Lower lobe of right lung (tissue), 2 donors: Measurements from ENCODE around the gene SLIT3. TPM values are rescaled to one million over a fixed set of nuclear protein-coding genes. Genes with fewer than 3 reads are reported as not detected.

Experiments used
- ATAC-seq, 2 donors: fragments of 200-7000 bp; cut with Tn5 transposase; one replicate each; pipeline ENCODE4 v1.9.1; 2020 to 2022; ENCODE audit warnings: mild to moderate bottlenecking in 2 of 2, moderate library complexity in 2 of 2
- DNase-seq: peaks from one replicate; pipeline ENCODE4 v3.0.0-alpha.2; 2020
- H3K27ac ChIP-seq: fragments of 200-600 bp; one replicate; pipeline ENCODE4 v1.8.0; 2022
- H3K27me3 ChIP-seq: fragments of 200-600 bp; one replicate; pipeline ENCODE4 v1.8.0; 2022; ENCODE audit warnings: low read depth
- H3K36me3 ChIP-seq: fragments of 200-600 bp; one replicate; pipeline ENCODE4 v1.8.0; 2022; ENCODE audit warnings: mild to moderate bottlenecking
- H3K4me1 ChIP-seq: fragments of 200-600 bp; one replicate; pipeline ENCODE4 v1.8.0; 2022
- H3K4me3 ChIP-seq: fragments of 200-600 bp; one replicate; pipeline ENCODE4 v1.8.0; 2022; ENCODE audit warnings: mild to moderate bottlenecking
- H3K9me3 ChIP-seq: fragments of 200-600 bp; one replicate; pipeline ENCODE4 v1.8.0; 2022
- CTCF ChIP-seq: fragments of 200-600 bp; IDR thresholded peaks from one replicate; pipeline ENCODE4 v1.8.0; 2022; ENCODE audit warnings: antibody characterized with exemption, mild to moderate bottlenecking
- intact Hi-C: fragments of 100-400 bp; cut with DNase I; formaldehyde crosslinking; loops from one replicate; pipeline ENCODE4 v1.11.0; 2022
- total RNA-seq: library from RNA; stranded (reverse); fragmentation: NEBNext Ultra II Directional; extraction: Animal tissue kit (Norgen Biotek cat#: 25700); gene quantifications from one replicate; pipeline ENCODE4 v1.2.1, GENCODE V29; 2021
- donor health status: DM: no; HTN: yes; CAD: no; lungs with severe emphysema.

Gene SLIT3
- total RNA-seq, 1 donor from 2014 or later = 48.6 TPM

DNA sequence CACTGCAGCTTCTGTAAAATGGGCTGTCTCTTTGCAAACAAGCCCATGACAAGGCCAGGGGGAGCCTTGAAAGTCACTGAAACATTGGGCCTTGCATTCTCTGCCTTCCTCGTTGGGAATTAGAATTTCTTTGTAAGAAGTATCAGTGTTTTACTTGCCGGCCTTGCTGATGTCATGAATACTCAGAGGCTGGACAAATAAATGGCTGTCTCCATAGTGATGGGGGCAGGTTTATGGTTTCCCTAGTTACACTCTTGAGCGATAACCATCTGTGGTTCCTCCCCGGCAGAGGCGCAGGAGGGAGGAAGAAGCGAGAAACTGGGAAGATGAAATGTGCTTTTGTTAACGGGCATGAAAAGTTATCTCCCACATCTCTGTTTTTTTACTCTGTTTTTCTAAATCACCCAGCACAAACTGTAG is 449.0 kb downstream of the SLIT3 start:
- no peaks in the 10 kb centered on the region for H3K36me3 ChIP-seq
- H3K4me3 ChIP-seq = no peak overlapping the region
- intact Hi-C loops = no loop called here
- H3K27me3 ChIP-seq = peaks cover 5% of the 10 kb centered on the region
- ATAC-seq = peak in 1 of 2 donors; percentile 46
- no peak overlapping the region for H3K27ac ChIP-seq
- DNase-seq = no peak
- no peaks in the 10 kb centered on the region for H3K4me1 ChIP-seq
- no peak for TF ChIP-seq CTCF
- H3K9me3 ChIP-seq = no peaks in the 10 kb centered on the region

- no peaks in the 10 kb centered on the region for H3K4me1 ChIP-seq
Observed at GRCh38 chr5:168850683-168851082, 450.3 kb downstream of the SLIT3 start.

DNA sequence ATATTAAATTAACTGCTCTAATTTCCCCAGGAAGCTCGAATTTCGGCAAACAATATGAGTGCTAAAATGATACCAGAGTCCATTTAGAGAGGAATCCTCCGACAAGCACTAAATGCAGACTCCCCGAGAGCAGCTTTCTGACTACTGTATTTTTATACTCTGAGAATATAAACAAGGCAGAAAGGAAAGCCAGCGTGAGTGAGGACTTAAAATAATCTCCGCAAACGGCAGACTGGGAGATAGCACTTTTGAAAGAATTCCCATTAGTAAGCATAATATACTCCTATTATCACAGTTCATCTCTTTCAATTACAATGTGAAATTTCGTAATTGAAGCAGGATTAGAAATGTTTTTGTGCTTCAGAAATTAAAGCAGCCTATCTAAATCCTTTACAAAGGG is 452.4 kb downstream of the SLIT3 start:
- no peak overlapping the region for H3K27ac ChIP-seq
- peaks cover 25% of the 10 kb centered on the region for H3K27me3 ChIP-seq
- no peak for TF ChIP-seq CTCF
- H3K9me3 ChIP-seq = no peaks in the 10 kb centered on the region
- H3K36me3 ChIP-seq = no peaks in the 10 kb centered on the region
- intact Hi-C loops = no loop called here
- no peak for DNase-seq
- H3K4me3 ChIP-seq = no peak overlapping the region
- ATAC-seq = no peak
- no peaks in the 10 kb centered on the region for H3K4me1 ChIP-seq

More at GRCh38 chr5:168850683-168851082, 450.3 kb downstream of the SLIT3 start:
- TF ChIP-seq CTCF = no peak
- Histone ChIP-seq H3K27me3 (peaks cover 10% of the 10 kb centered on the region), H3K36me3 (no peaks in the 10 kb centered on the region), H3K27ac (no peak overlapping the region), H3K9me3 (no peaks in the 10 kb centered on the region), H3K4me3 (no peak overlapping the region)
- intact Hi-C loops = no loop called here
- no peak for DNase-seq
- ATAC-seq = no peak

DNA sequence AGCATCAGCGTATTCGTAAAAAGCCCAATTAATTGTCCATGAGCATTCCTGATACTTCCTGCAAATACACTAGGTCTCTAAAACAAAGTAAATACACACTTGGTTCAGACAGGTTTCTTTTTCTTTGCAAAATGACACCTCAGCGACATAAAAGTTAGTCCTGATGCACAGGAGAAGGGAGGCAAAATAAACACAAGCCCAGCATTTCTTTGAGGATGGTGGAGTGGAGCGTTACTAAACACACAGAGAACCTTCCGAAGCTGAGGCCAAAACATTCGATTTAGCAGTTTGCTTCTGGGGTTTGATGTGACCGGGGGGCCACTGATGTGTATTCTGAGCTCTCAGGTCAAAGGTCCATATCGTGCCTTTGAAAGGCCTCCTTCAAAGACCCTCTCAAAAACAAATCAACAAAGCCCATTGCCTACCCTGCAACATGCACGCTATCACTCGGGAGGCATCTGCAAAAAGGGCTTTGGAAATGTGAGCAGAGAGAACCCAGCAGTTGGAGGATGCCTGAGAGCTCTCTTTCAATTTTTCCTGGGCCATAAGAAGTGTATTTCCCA is 453.3 kb downstream of the SLIT3 start:
- TF ChIP-seq CTCF = no peak
- H3K9me3 ChIP-seq = no peaks in the 10 kb centered on the region
- H3K36me3 ChIP-seq = no peaks in the 10 kb centered on the region
- ATAC-seq (no peak), DNase-seq (no peak)
- H3K27ac ChIP-seq = no peak overlapping the region
- intact Hi-C loops = no loop called here
- H3K4me1 ChIP-seq = no peaks in the 10 kb centered on the region
- peaks cover 31% of the 10 kb centered on the region for H3K27me3 ChIP-seq
- H3K4me3 ChIP-seq = no peak overlapping the region

GRCh38 chr5:168844922-168845296 is 456.0 kb downstream of the SLIT3 start:
- H3K9me3 ChIP-seq = no peaks in the 10 kb centered on the region
- H3K36me3 ChIP-seq = no peaks in the 10 kb centered on the region
- no peaks in the 10 kb centered on the region for H3K4me1 ChIP-seq
- no peak for ATAC-seq
- no peak overlapping the region for H3K27ac ChIP-seq
- DNase-seq = no peak
- H3K4me3 ChIP-seq = no peak overlapping the region
- no peak for TF ChIP-seq CTCF
- intact Hi-C loops = no loop called here
- peaks cover 34% of the 10 kb centered on the region for H3K27me3 ChIP-seq
